D721Med (cell line): Measurements from ENCODE around the gene FTO.

ENCODE experiments used
- DNase-seq: peaks from one replicate; pipeline ENCODE4 v3.0.0; 2011; ENCODE audit warnings: low spot score; ENCODE audit not compliant: insufficient read length
- FAIRE-seq: peaks from 2 replicates; lab custom pipeline; 2011; peaks lifted over from hg19 to GRCh38; lab: Jason Lieb, UNC
- CTCF ChIP-seq: IDR thresholded peaks from 2 replicates; pipeline ENCODE4 v1.5.1; 2012; ENCODE audit warnings: mild to moderate bottlenecking, control low read depth; ENCODE audit not compliant: insufficient read depth; ENCODE audit errors: missing control alignments

FTO gene

GRCh38 chr16:53946746-53947386 is 242.9 kb downstream of the FTO start:
- TF ChIP-seq CTCF, result no peak
- FAIRE-seq (no peak), DNase-seq (no peak)

- no peak for FAIRE-seq
- TF ChIP-seq CTCF, result no peak
- no peak for DNase-seq
Observed at GRCh38 chr16:53947642-53948041, 243.7 kb downstream of the FTO start.

- no peak for TF ChIP-seq CTCF
- FAIRE-seq (no peak), DNase-seq (no peak)
Observed at GRCh38 chr16:53948326-53948725, 244.4 kb downstream of the FTO start.

- FAIRE-seq, result no peak
- TF ChIP-seq CTCF, result no peak
Observed at GRCh38 chr16:53948734-53949430, 244.9 kb downstream of the FTO start.

GRCh38 chr16:53949715-53950410 is 245.9 kb downstream of the FTO start:
- TF ChIP-seq CTCF, result no peak
- DNase-seq (no peak), FAIRE-seq (no peak)

More at GRCh38 chr16:53948734-53949430, 244.9 kb downstream of the FTO start:
- no peak for DNase-seq

GRCh38 chr16:53950677-53951076 is 246.7 kb downstream of the FTO start:
- TF ChIP-seq CTCF, result no peak
- DNase-seq (no peak), FAIRE-seq (no peak)
